SK-N-SH (cell line): ENCODE results near the gene CYP4F3. TPM values are rescaled to one million over a fixed set of nuclear protein-coding genes. Genes with fewer than 3 reads are reported as not detected.

Source experiments
- CTCF ChIA-PET: fragments of 300-600, 350-600 bp; formaldehyde crosslinking; extraction: SDS; loops from one replicate; lab custom pipeline; 2021; lab: Yijun Ruan, JAX
- POLR2A ChIA-PET: fragments of 350-600 bp; sonication (Branson Sonifier 250); formaldehyde crosslinking; extraction: SDS; loops from one replicate; lab custom pipeline; 2020; ENCODE audit warnings: antibody characterized with exemption, inconsistent platforms; lab: Yijun Ruan, JAX
- DNase-seq: peaks from one replicate; pipeline ENCODE4 v3.0.0; 2012
- H2AFZ ChIP-seq: fragments of 200-600 bp; sonication (generic); 2 replicates; pipeline ENCODE4 v1.8.1; 2016; ENCODE audit warnings: antibody characterized with exemption, mild to moderate bottlenecking, low read depth
- H3F3A ChIP-seq: fragments of 200-600 bp; sonication (generic); replicated peaks from 2 replicates; pipeline ENCODE3; 2016; ENCODE audit warnings: antibody characterized with exemption, mild to moderate bottlenecking; ENCODE audit not compliant: insufficient read depth
- H3K27ac ChIP-seq, 2 experiments: fragments of 200-500 bp in 1 of 2; fragments of 200-600 bp in 1 of 2; sonication (Bioruptor generic) in 1 of 2; sonication (generic), shearing (Covaris generic) in 1 of 2; 2 replicates each; pipeline versions ENCODE4 v1.5.1 to v1.6.1; 2014 to 2016; ENCODE audit warnings: low read depth in 2 of 2, inconsistent platforms in 1 of 2, low read length in 1 of 2, mild to moderate bottlenecking in 1 of 2, mixed read lengths in 1 of 2
- H3K27me3 ChIP-seq: fragments of 200-600 bp; sonication (generic), shearing (Covaris generic); 2 replicates; pipeline ENCODE4 v1.6.1; 2016; ENCODE audit warnings: mixed run types; ENCODE audit not compliant: insufficient read depth
- H3K36me3 ChIP-seq, 2 experiments: fragments of 200-500 bp in 1 of 2; fragments of 200-600 bp in 1 of 2; sonication (Bioruptor generic) in 1 of 2; sonication (generic) in 1 of 2; replicated peaks in 1 of 2; 2 replicates each; pipeline versions ENCODE3 to v1.5.1; 2014 to 2016; ENCODE audit warnings: low read length in 1 of 2, mild to moderate bottlenecking in 1 of 2; ENCODE audit not compliant: insufficient read depth in 2 of 2, control insufficient read depth in 1 of 2
- H3K4me1 ChIP-seq, 2 experiments: fragments of 200-500 bp in 1 of 2; fragments of 200-600 bp in 1 of 2; sonication (Bioruptor generic) in 1 of 2; sonication (generic), shearing (Covaris generic) in 1 of 2; 2 replicates each; pipeline versions ENCODE4 v1.5.1 to v1.6.1; 2014 to 2016; ENCODE audit warnings: low read depth in 1 of 2, low read length in 1 of 2, mixed run types in 1 of 2; ENCODE audit not compliant: insufficient read depth in 2 of 2, control insufficient read depth in 1 of 2
- H3K4me2 ChIP-seq: fragments of 200-600 bp; sonication (generic), shearing (Covaris generic); 2 replicates; pipeline ENCODE4 v1.6.1; 2017; ENCODE audit warnings: mixed run types
- H3K4me3 ChIP-seq, 2 experiments: fragments of 200-500 bp in 1 of 2; fragments of 200-600 bp in 1 of 2; sonication (Bioruptor generic) in 1 of 2; sonication (generic), shearing (Covaris generic) in 1 of 2; 2 replicates each; pipeline versions ENCODE4 v1.5.1 to v1.8.1; 2014 to 2016; ENCODE audit warnings: low read depth in 2 of 2, inconsistent platforms in 1 of 2, low read length in 1 of 2, mild to moderate bottlenecking in 1 of 2, mixed read lengths in 1 of 2, moderate library complexity in 1 of 2
- H3K79me2 ChIP-seq: fragments of 200-600 bp; sonication (generic); 2 replicates; pipeline ENCODE4 v1.8.1; 2017; ENCODE audit warnings: mild to moderate bottlenecking; ENCODE audit not compliant: insufficient read depth
- H3K9ac ChIP-seq: fragments of 200-600 bp; sonication (generic); 2 replicates; pipeline ENCODE4 v1.6.1; 2017; ENCODE audit warnings: mixed run types
- H3K9me2 ChIP-seq: fragments of 200-600 bp; sonication (generic); 2 replicates; pipeline ENCODE4 v1.6.1; 2017; ENCODE audit warnings: mixed run types
- H3K9me3 ChIP-seq: fragments of 200-600 bp; sonication (generic); 2 replicates; pipeline ENCODE4 v1.6.1; 2017; ENCODE audit warnings: mixed run types, mild to moderate bottlenecking, moderate library complexity
- H4K20me1 ChIP-seq: fragments of 200-600 bp; sonication (generic); 2 replicates; pipeline ENCODE4 v1.6.1; 2017; ENCODE audit warnings: mild to moderate bottlenecking, mixed run types; ENCODE audit not compliant: insufficient read depth
- CHD2 ChIP-seq: fragments of 150-350 bp; IDR thresholded peaks from 2 replicates; pipeline ENCODE4 v1.6.1; 2018; ENCODE audit warnings: low read length; ENCODE audit not compliant: partially characterized antibody
- EP300 ChIP-seq, 2 experiments: IDR thresholded peaks; 2 replicates each; pipeline versions ENCODE4 v1.4.0 to v1.6.1; 2012; ENCODE audit warnings: borderline replicate concordance in 1 of 2, low read depth in 1 of 2, low read length in 1 of 2
- EZH2phosphoT487 ChIP-seq: fragments of 200-600 bp; sonication (generic); IDR thresholded peaks from 2 replicates; pipeline ENCODE4 v1.6.1; 2017; ENCODE audit warnings: low read depth, mixed run types, mild to moderate bottlenecking, antibody characterized with exemption, moderate library complexity, borderline replicate concordance
- FOSL2 ChIP-seq: IDR thresholded peaks from 2 replicates; pipeline ENCODE4 v1.4.0; 2012; ENCODE audit warnings: low read depth, mild to moderate bottlenecking, moderate library complexity, borderline replicate concordance
- FOXJ3 ChIP-seq: sonication (generic); formaldehyde crosslinking; IDR thresholded peaks from 2 replicates; pipeline ENCODE4 v1.5.1; 2020; ENCODE audit warnings: mild to moderate bottlenecking, missing genetic modification reagents
- GABPA ChIP-seq: IDR thresholded peaks from 2 replicates; pipeline ENCODE4 v1.4.0; 2012; ENCODE audit warnings: low read depth, mild to moderate bottlenecking
- IRF3 ChIP-seq: fragments of 150-350 bp; IDR thresholded peaks from 2 replicates; pipeline ENCODE4 v1.6.1; 2016; ENCODE audit warnings: mild to moderate bottlenecking, low read depth, low read length
- MAX ChIP-seq: IDR thresholded peaks from 2 replicates; pipeline ENCODE4 v1.4.0; 2012; ENCODE audit warnings: low read depth
- MEF2A ChIP-seq: IDR thresholded peaks from 2 replicates; pipeline ENCODE4 v1.4.0; 2012; ENCODE audit warnings: low read depth, borderline replicate concordance
- MXI1 ChIP-seq: IDR thresholded peaks from 2 replicates; pipeline ENCODE4 v1.6.1; 2012; ENCODE audit warnings: mild to moderate bottlenecking, low read depth, low read length, improper control_type of control experiment
- NFIC ChIP-seq: IDR thresholded peaks from 2 replicates; pipeline ENCODE4 v1.4.0; 2012; ENCODE audit warnings: borderline replicate concordance
- NRF1 ChIP-seq: IDR thresholded peaks from 2 replicates; pipeline ENCODE4 v1.6.1; 2012; ENCODE audit warnings: low read depth, mild to moderate bottlenecking, low read length
- POLR2AphosphoS5 ChIP-seq: IDR thresholded peaks from 2 replicates; pipeline ENCODE4 v1.6.1; 2012; ENCODE audit warnings: low read depth, low read length
- RAD21 ChIP-seq: IDR thresholded peaks from 2 replicates; pipeline ENCODE4 v1.6.1; 2012; ENCODE audit warnings: mild to moderate bottlenecking, low read length
- RCOR1 ChIP-seq: fragments of 150-350 bp; IDR thresholded peaks from 2 replicates; pipeline ENCODE4 v1.6.1; 2017; ENCODE audit warnings: antibody characterized with exemption, low read length
- RFX5 ChIP-seq: IDR thresholded peaks from 2 replicates; pipeline ENCODE4 v1.6.1; 2012; ENCODE audit warnings: mild to moderate bottlenecking, improper control_type of control experiment, low read length
- RXRA ChIP-seq: IDR thresholded peaks from 2 replicates; pipeline ENCODE4 v1.4.0; 2012; ENCODE audit warnings: low read depth, mild to moderate bottlenecking, borderline replicate concordance
- SIN3A ChIP-seq: IDR thresholded peaks from 2 replicates; pipeline ENCODE4 v1.6.1; 2012; ENCODE audit warnings: low read depth, mild to moderate bottlenecking, low read length, moderate library complexity, borderline replicate concordance
- SMC3 ChIP-seq: IDR thresholded peaks from 2 replicates; pipeline ENCODE4 v1.6.1; 2012; ENCODE audit warnings: low read depth, low read length, improper control_type of control experiment
- TAF1 ChIP-seq: IDR thresholded peaks from 2 replicates; pipeline ENCODE4 v1.6.1; 2012; ENCODE audit warnings: low read depth, mild to moderate bottlenecking, low read length, moderate library complexity, borderline replicate concordance
- TEAD4 ChIP-seq: IDR thresholded peaks from 2 replicates; pipeline ENCODE4 v1.4.0; 2012; ENCODE audit warnings: mild to moderate bottlenecking, borderline replicate concordance; ENCODE audit not compliant: insufficient read depth
- YY1 ChIP-seq: IDR thresholded peaks from 2 replicates; pipeline ENCODE4 v1.4.0; 2012; ENCODE audit warnings: low read depth, mild to moderate bottlenecking
- ZBTB33 ChIP-seq: IDR thresholded peaks from 2 replicates; pipeline ENCODE4 v1.4.0; 2012; ENCODE audit warnings: low read depth, borderline replicate concordance
- WGBS: methylation state at CpG from one replicate; pipeline ENCODE4 v1.1.6; 2017; ENCODE audit warnings: low lambda C conversion rate; 5-methylcytosine and 5-hydroxymethylcytosine counted together
- polyA plus RNA-seq, 3 experiments: library from polyadenylated mRNA; depleted of rRNA; stranded (reverse); fragments of >200 nt; gene quantifications; 2 replicates each; pipeline ENCODE4 v1.2.3, GENCODE V29; 2012

CYP4F3 gene
- polyA plus RNA-seq, 1 of the 3 experiments (the other 2 are of a cell fraction): 0.08 TPM

- CTCF ChIA-PET: no interaction called here
- H3K79me2 ChIP-seq: no peaks in the 10 kb centered on the region
- no peaks in the 10 kb centered on the region for H3K9me2 ChIP-seq
- TF ChIP-seq RXRA (no peak), FOXJ3 (no peak), CHD2 (no peak), RCOR1 (no peak), MXI1 (no peak), MAX (no peak), IRF3 (no peak), NRF1 (no peak), RFX5 (no peak), SIN3A (no peak), EP300 (IDR thresholded peaks at IDR 0.05; ENCODE audit: borderline replicate concordance in 1 of 2, low read depth in 1 of 2, low read length in 1 of 2) (no peak), POLR2AphosphoS5 (no peak), MEF2A (no peak), RAD21 (no peak), EZH2phosphoT487 (no peak)
- TF ChIP-seq, all 33 proteins: peak for 0
- Histone ChIP-seq H2AFZ (no peak overlapping the region), H3K27me3 (no peaks in the 10 kb centered on the region), H3K4me2 (no peak overlapping the region), H4K20me1 (no peaks in the 10 kb centered on the region), H3K4me1 (no peaks in the 10 kb centered on the region), H3K9ac (no peak overlapping the region), H3K4me3 (no peak overlapping the region), H3K36me3 (no peaks in the 10 kb centered on the region), H3K9me3 (no peaks in the 10 kb centered on the region), H3F3A (no peaks in the 10 kb centered on the region), H3K27ac (no peak overlapping the region)
- POLR2A ChIA-PET: no interaction called here
- no peak for DNase-seq
Measured at GRCh38 chr19:15642807-15643206, 2.1 kb downstream of the CYP4F3 start.

- Histone ChIP-seq H3K4me3 (no peak overlapping the region), H3K9me2 (no peaks in the 10 kb centered on the region), H3K9ac (no peak overlapping the region), H3K27ac (no peak overlapping the region), H3K9me3 (no peaks in the 10 kb centered on the region), H4K20me1 (no peaks in the 10 kb centered on the region), H3K4me2 (no peak overlapping the region), H2AFZ (no peak overlapping the region), H3K27me3 (no peaks in the 10 kb centered on the region), H3K79me2 (no peaks in the 10 kb centered on the region), H3F3A (no peaks in the 10 kb centered on the region)
- no peak for DNase-seq
- WGBS: 9% methylated on average over 2 of the region's 3 CpGs
- CTCF ChIA-PET: no interaction called here
- TF ChIP-seq RFX5 (no peak), MEF2A (no peak), SMC3 (no peak), SIN3A (no peak), FOXJ3 (no peak), ZBTB33 (no peak), TEAD4 (no peak), IRF3 (no peak), FOSL2 (no peak), TAF1 (no peak), RAD21 (no peak), YY1 (no peak), NFIC (no peak), EZH2phosphoT487 (no peak), GABPA (no peak)
- TF ChIP-seq, all 33 proteins: peak for 0
- POLR2A ChIA-PET: no interaction called here
- H3K4me1 ChIP-seq: no peaks in the 10 kb centered on the region
- H3K36me3 ChIP-seq: no peaks in the 10 kb centered on the region
Measured at GRCh38 chr19:15643387-15643786, 2.7 kb downstream of the CYP4F3 start.
